Measurements from ENCODE around the gene CFAP47. TPM values are rescaled to one million over a fixed set of nuclear protein-coding genes. Genes with fewer than 3 reads are reported as not detected.

Gene CFAP47, protein sequence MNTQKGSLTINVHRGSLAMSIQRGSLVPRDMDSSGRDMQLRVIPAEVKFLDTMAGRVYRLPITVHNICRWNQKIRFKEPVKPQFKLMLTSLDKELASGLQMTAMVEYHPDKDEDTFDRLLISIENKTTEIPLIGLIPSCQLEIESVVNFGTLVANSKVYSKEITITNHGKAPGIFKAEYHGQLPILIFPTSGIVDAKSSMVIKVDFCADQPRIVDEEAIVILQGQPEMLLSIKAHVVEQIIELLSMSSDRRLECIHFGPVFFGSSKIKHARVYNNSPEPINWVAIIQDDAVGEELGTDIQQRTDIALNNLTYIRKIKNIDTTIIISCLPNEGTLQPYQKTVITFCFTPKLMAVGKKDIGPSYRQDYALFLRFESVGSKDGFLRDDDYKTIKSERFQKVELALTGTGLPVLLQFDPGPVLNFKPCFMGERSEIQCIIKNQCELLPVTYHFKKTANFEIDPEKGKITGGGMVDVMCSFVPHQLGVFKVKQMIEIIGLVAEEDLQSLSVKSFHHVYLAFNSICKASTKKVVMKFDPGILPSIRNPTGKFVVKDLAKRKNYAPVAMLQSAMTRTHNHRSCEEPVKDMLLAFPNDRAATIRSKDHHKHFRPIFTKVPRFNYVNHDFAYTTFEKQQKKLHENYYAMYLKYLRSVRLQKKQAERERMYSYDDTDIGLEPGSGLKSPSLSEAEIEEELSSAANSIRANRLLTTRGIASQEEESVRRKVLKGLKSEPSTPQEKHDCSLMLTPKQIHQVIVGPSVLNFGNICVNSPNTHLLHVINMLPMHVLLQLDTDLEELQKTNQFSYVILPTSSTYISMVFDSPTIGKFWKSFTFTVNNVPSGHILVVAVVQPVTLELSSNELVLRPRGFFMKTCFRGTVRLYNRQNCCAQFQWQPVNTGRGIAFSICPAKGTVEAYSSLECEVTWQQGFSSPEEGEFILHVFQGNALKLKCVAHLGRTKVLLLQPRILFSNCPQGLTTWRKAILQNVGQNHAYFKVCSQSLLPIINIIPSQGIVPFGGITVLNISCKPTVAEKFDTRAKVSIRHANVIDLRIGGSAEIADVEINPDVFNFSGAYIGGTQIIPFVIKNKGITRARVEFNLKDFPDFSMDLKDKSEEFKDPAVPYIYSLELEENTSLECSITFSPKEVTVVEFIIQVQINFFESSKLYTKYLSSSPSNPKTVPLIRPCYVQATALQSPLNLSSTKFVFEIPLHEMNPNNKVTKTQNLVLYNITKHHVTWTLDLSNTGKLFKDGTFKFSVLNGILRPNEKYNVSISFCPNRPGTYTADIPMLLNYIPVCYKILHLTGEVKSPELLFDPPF (N-terminal part only)
- total RNA-seq (2021; fragmentation: NEBNext Ultra II Directional; extraction: Animal tissue kit (Norgen Biotek cat#: 25700)) (0.04 TPM in 1 of 2 replicates, not detected in the other), polyA plus RNA-seq (2011; rRNA removed) (not detected in 2 replicates), polyA minus RNA-seq (2011; rRNA and poly(A)+ RNA removed) (0.10 and 0.19 TPM in 2 replicates)
- not detected for polyA plus RNA-seq (2011; cell fraction: cytosol; rRNA removed)
- not detected for polyA plus RNA-seq (2011; cell fraction: nucleus; rRNA removed)
- not detected in 4 replicates for polyA plus RNA-seq (2012, experiment 1 of 2)
- not detected for polyA plus RNA-seq (2012, experiment 2 of 2)
- polyA plus RNA-seq (2013, experiment 1 of 2) = 0.02 TPM
- 0.02 TPM for polyA plus RNA-seq (2013, experiment 2 of 2)
- polyA minus RNA-seq (2011; cell fraction: cytosol; rRNA and poly(A)+ RNA removed) = not detected
- 0.40 TPM for polyA minus RNA-seq (2011; cell fraction: nucleus; rRNA and poly(A)+ RNA removed)
- long read RNA-seq, experiment 1 = 0 reads
- long read RNA-seq, experiment 2 = 0 reads

DNA sequence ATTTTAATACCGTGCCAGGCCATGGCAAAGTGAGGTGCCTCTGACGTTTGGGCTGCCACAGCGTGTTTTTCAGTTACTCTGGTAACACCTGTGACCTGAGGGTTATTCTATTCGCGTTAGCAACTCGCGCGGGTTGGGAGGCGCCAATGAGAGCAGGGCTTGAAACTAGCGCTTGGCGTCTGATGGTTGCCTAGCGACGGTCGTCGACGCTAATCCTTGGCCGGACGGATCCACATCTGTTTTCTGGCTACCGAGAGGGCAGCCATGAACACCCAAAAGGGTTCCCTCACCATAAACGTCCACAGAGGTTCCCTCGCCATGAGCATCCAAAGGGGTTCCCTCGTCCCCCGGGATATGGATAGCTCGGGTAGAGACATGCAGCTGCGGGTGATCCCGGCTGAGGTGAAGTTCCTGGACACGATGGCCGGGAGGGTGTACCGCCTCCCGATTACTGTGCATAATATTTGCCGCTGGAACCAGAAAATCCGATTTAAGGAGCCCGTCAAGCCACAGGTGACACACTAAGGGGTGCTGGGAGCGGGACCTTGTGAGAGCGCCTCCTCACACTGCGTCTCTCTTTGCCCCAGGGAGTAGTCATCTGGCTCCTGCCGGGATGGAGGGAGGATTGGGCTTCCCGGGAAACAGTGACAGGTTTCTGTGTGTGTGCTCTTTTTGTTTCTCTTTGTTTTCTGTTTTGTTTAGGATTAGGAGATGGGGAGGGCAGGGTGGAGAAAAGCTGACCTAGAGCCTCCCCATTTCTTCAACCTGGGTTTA lies at the start of gene CFAP47:
Gene CFAP47, plus strand, starts transcription at position 199 of the 774 bp plus-strand sequence. Its CDS starts 66 bp downstream, at position 265.
- FAIRE-seq = no peak
- no peak within 1 kb of the TSS for H2BK20ac ChIP-seq (ENCODE audit: low read length)
- no peak within 1 kb of the TSS for H3K4ac ChIP-seq (replicated peaks; ENCODE audit: insufficient read length, low read depth, low read length)
- TF ChIP-seq JUN (IDR thresholded peaks at IDR 0.05; ENCODE audit: low read depth, low read length) (no peak), BRCA1 (IDR thresholded peaks at IDR 0.05; ENCODE audit: low read depth, low read length) (peak; percentile 20; the same call in 1 of the 2 replicates), KDM4A (IDR thresholded peaks at IDR 0.05; ENCODE audit: low read depth, low read length, severe bottlenecking) (peak; percentile 43), SAP30 (IDR thresholded peaks at IDR 0.05; ENCODE audit: insufficient read depth, insufficient replicate concordance, low read length) (no peak)

More for the DNA sequence above, at the start of gene CFAP47:
- Histone ChIP-seq H2BK12ac (ENCODE audit: low read depth, low read length) (no peak within 1 kb of the TSS), H2BK120ac (replicated peaks; ENCODE audit: low read depth, low read length) (no peak within 1 kb of the TSS), H3K9me3 (ENCODE audit: insufficient read depth in 2 of 2, low read depth in 1 of 2, low read length in 1 of 2) (0 out of 4 replicates have a peak, but pooled peaks cover 0 to 3% of the 10 kb centered on the region in 2 experiments), H4K5ac (ENCODE audit: insufficient read length, low read depth, low read length) (no peak within 1 kb of the TSS), H3K9ac (replicated peaks in 1 of 4; ENCODE audit: extremely low read depth in 1 of 4, low read depth in 3 of 4, low read length in 3 of 4) (peak within 1 kb of the TSS in 1 of 4 experiments; percentile 32; a peak in 1 of 7 replicates), H4K8ac (ENCODE audit: extremely low read depth, insufficient read depth, low read length) (no peak within 1 kb of the TSS), H3K14ac (ENCODE audit: insufficient read length) (no peak within 1 kb of the TSS), H3K56ac (replicated peaks; ENCODE audit: insufficient read length, low read depth, low read length) (no peak within 1 kb of the TSS), H2AFZ (ENCODE audit: low read length) (peak within 1 kb of the TSS; percentile 98), H3K79me2 (ENCODE audit: control insufficient read depth in 1 of 2, insufficient read depth in 2 of 2, low read length in 2 of 2) (no peaks in the 10 kb centered on the region), H4K91ac (replicated peaks; ENCODE audit: insufficient read length, low read length) (no peak within 1 kb of the TSS), H3K4me1 (replicated peaks in 1 of 4; ENCODE audit: control insufficient read depth in 3 of 4, insufficient read depth in 4 of 4, low read length in 3 of 4) (no peaks in the 10 kb centered on the region), H3K27me3 (replicated peaks in 1 of 4; ENCODE audit: control insufficient read depth in 3 of 4, extremely low read depth in 1 of 4, insufficient read depth in 3 of 4, low read length in 3 of 4) (no peaks in the 10 kb centered on the region), H2AK5ac (ENCODE audit: low read depth, low read length) (no peak within 1 kb of the TSS), H3K4me3 (ENCODE audit: extremely low read depth in 1 of 4, insufficient read depth in 2 of 4, low read depth in 3 of 4, low read length in 4 of 4) (peak within 1 kb of the TSS; percentile 60 to 69 (median 61)), H3K23ac (ENCODE audit: insufficient read length) (no peak within 1 kb of the TSS), H3K36me3 (ENCODE audit: control insufficient read depth in 2 of 4, insufficient read depth in 4 of 4, low read length in 3 of 4) (no peaks in the 10 kb centered on the region), H4K20me1 (replicated peaks in 1 of 2; ENCODE audit: control insufficient read depth in 1 of 2, insufficient read depth in 2 of 2, low read length in 2 of 2) (no peaks in the 10 kb centered on the region), H2BK15ac (ENCODE audit: low read length) (no peak within 1 kb of the TSS), H2BK5ac (ENCODE audit: low read depth, low read length) (no peak within 1 kb of the TSS), H3K18ac (ENCODE audit: extremely low read depth, low read length) (no peak within 1 kb of the TSS), H3K27ac (ENCODE audit: low read depth, low read length) (no peak within 1 kb of the TSS), H3K79me1 (ENCODE audit: low read depth, low read length) (no peaks in the 10 kb centered on the region), H3K4me2 (ENCODE audit: insufficient read depth in 1 of 2, low read depth in 2 of 2, low read length in 2 of 2) (peak within 1 kb of the TSS; percentile 74 to 80), H3K23me2 (ENCODE audit: low read depth, low read length) (peaks cover 3% of the 10 kb centered on the region; the same call in 1 of the 2 replicates)
- ChIA-PET CTCF (ENCODE audit: partially characterized antibody) (no interaction called here), POLR2A (ENCODE audit: partially characterized antibody) (no interaction called here)
- 6% methylated on average over 24 of the region's 38 CpGs; no CpG with 5 or more reads in 1 of the 2 experiments for WGBS, 2 experiments (ENCODE audit: extremely low coverage in 1 of 2, insufficient coverage in 1 of 2, insufficient read length in 1 of 2, insufficient replicate concordance in 2 of 2, low coverage in 1 of 2, low lambda C conversion rate in 2 of 2, missing lambda C conversion rate in 1 of 2)
- DNase-seq (ENCODE audit: low read depth in 1 of 2, low spot score in 2 of 2) = peak in 1 of 2 experiments; percentile 50

Measured in H1 (cell line).